HEK293T (cell line): Measurements from ENCODE around the gene HOXC4.

ENCODE experiments used
- CTCF ChIA-PET: fragments of 350-600 bp; formaldehyde crosslinking; extraction: SDS; loops from one replicate; lab custom pipeline; 2021; ENCODE audit warnings: antibody characterized with exemption, inconsistent platforms; lab: Yijun Ruan, JAX
- POLR2A ChIA-PET: fragments of 350-600 bp; formaldehyde crosslinking; extraction: SDS; loops from one replicate; lab custom pipeline; 2020; ENCODE audit warnings: antibody characterized with exemption, inconsistent platforms; lab: Yijun Ruan, JAX
- DNase-seq: peaks from one replicate; pipeline ENCODE4 v3.0.0; 2012; ENCODE audit warnings: mixed read lengths; ENCODE audit errors: extremely low spot score
- ARNT ChIP-seq: fragments of 450-650 bp; IDR thresholded peaks from 2 replicates; pipeline ENCODE4 v1.6.1; 2017; ENCODE audit warnings: mild to moderate bottlenecking
- BHLHE40 ChIP-seq: fragments of 450-650 bp; IDR thresholded peaks from 2 replicates; pipeline ENCODE4 v1.6.1; 2016; ENCODE audit warnings: mild to moderate bottlenecking, moderate library complexity, borderline replicate concordance
- CTBP1 ChIP-seq: fragments of 450-650 bp; IDR thresholded peaks from 2 replicates; pipeline ENCODE4 v1.6.1; 2016; ENCODE audit warnings: borderline replicate concordance
- ELF4 ChIP-seq: fragments of 450-650 bp; IDR thresholded peaks from 2 replicates; pipeline ENCODE4 v1.6.1; 2017; ENCODE audit warnings: antibody characterized with exemption
- FOXA1 ChIP-seq: fragments of 450-650 bp; IDR thresholded peaks from 2 replicates; pipeline ENCODE4 v1.6.1; 2016; ENCODE audit warnings: mild to moderate bottlenecking
- FOXK2 ChIP-seq: fragments of 450-650 bp; IDR thresholded peaks from 2 replicates; pipeline ENCODE4 v1.6.1; 2016; ENCODE audit warnings: mild to moderate bottlenecking
- FOXM1 ChIP-seq: fragments of 450-650 bp; IDR thresholded peaks from 2 replicates; pipeline ENCODE4 v1.6.1; 2017; ENCODE audit warnings: mild to moderate bottlenecking, borderline replicate concordance
- HDGF ChIP-seq: fragments of 450-650 bp; IDR thresholded peaks from 2 replicates; pipeline ENCODE4 v1.6.1; 2017; ENCODE audit warnings: antibody characterized with exemption, borderline replicate concordance
- L3MBTL2 ChIP-seq: fragments of 450-650 bp; conservative IDR thresholded peaks from 2 replicates; pipeline ENCODE4 v1.6.1; 2016; ENCODE audit warnings: mild to moderate bottlenecking
- LEF1 ChIP-seq: fragments of 450-650 bp; IDR thresholded peaks from 2 replicates; pipeline ENCODE4 v1.6.1; 2017; ENCODE audit warnings: mild to moderate bottlenecking, borderline replicate concordance
- NFRKB ChIP-seq: fragments of 450-650 bp; IDR thresholded peaks from 2 replicates; pipeline ENCODE4 v1.6.1; 2016; ENCODE audit warnings: mild to moderate bottlenecking, moderate library complexity
- PKNOX1 ChIP-seq: fragments of 450-650 bp; IDR thresholded peaks from 2 replicates; pipeline ENCODE4 v1.6.1; 2016
- SP1 ChIP-seq: fragments of 450-650 bp; IDR thresholded peaks from 2 replicates; pipeline ENCODE4 v1.6.1; 2017
- SUZ12 ChIP-seq: fragments of 450-650 bp; IDR thresholded peaks from 2 replicates; pipeline ENCODE4 v1.6.1; 2016; ENCODE audit warnings: mild to moderate bottlenecking
- TARDBP ChIP-seq: fragments of 450-650 bp; IDR thresholded peaks from 2 replicates; pipeline ENCODE4 v1.6.1; 2016
- ZNF384 ChIP-seq: fragments of 450-650 bp; IDR thresholded peaks from 2 replicates; pipeline ENCODE4 v1.6.1; 2016

HOXC4 gene

GRCh38 chr12:54059668-54060067, 6.0 kb downstream of the HOXC4 start:
- TF ChIP-seq FOXK2 (no peak), HDGF (no peak), ZNF384 (no peak), ELF4 (no peak), ARNT (no peak)
- ChIA-PET CTCF (interaction anchor here (0.6 to 1.7 kb wide), 4 partner anchors 11 to 195 kb away, joined by 3 to 12 read pairs (median 6); no protein-coding TSS in a partner anchor), POLR2A (interaction anchor here (0.6 to 2.9 kb wide), 8 partner anchors 14 to 103 kb away, joined by 3 to 15 read pairs (median 4); no protein-coding TSS in a partner anchor)
- DNase-seq = no peak

- POLR2A ChIA-PET = interaction anchor here (0.9 to 2.9 kb wide), 3 partner anchors 23 to 45 kb away, joined by 3 to 15 read pairs (median 3); no protein-coding TSS in a partner anchor
- CTCF ChIA-PET = interaction anchor here (1.7 kb wide), 1 partner anchor 77 kb away, joined by 5 read pairs; no protein-coding TSS in a partner anchor
- TF ChIP-seq TARDBP = no peak
- no peak for TF ChIP-seq PKNOX1
- no peak for TF ChIP-seq FOXK2
- TF ChIP-seq NFRKB = no peak
- TF ChIP-seq ELF4 = no peak
- TF ChIP-seq SP1 = no peak
- no peak for TF ChIP-seq ARNT
- no peak for TF ChIP-seq FOXA1
- TF ChIP-seq ZNF384 = no peak
- no peak for TF ChIP-seq SUZ12
- TF ChIP-seq FOXM1 = no peak
- TF ChIP-seq CTBP1 = no peak
- no peak for DNase-seq
Observed at GRCh38 chr12:54060174-54060974, 6.7 kb downstream of the HOXC4 start.

- TF ChIP-seq LEF1 = no peak
- no peak for TF ChIP-seq FOXM1
- TF ChIP-seq SUZ12 = no peak
- TF ChIP-seq NFRKB = no peak
- no peak for TF ChIP-seq ARNT
- no peak for TF ChIP-seq TARDBP
- no peak for TF ChIP-seq ZNF384
- no peak for TF ChIP-seq CTBP1
- no peak for TF ChIP-seq L3MBTL2
- TF ChIP-seq BHLHE40 = no peak
- no peak for TF ChIP-seq HDGF
- ChIA-PET POLR2A (interaction anchor here (2.9 kb wide), 1 partner anchor 23 kb away, joined by 15 read pairs; no protein-coding TSS in a partner anchor), CTCF (no interaction called here)
- no peak for DNase-seq
Observed at GRCh38 chr12:54060975-54061778, 7.5 kb downstream of the HOXC4 start.

GRCh38 chr12:54065677-54066076, 12.0 kb downstream of the HOXC4 start:
- POLR2A ChIA-PET = interaction anchor here (1.1 to 2.0 kb wide), 2 partner anchors 12 to 61 kb away, joined by 3 to 8 read pairs; partner anchors contain the start of gene HOXC4
- no peak for TF ChIP-seq ZNF384
- no peak for TF ChIP-seq NFRKB
- TF ChIP-seq SUZ12 = no peak
- TF ChIP-seq SP1 = no peak
- TF ChIP-seq PKNOX1 = no peak
- TF ChIP-seq FOXM1 = no peak
- TF ChIP-seq FOXA1 = no peak
- TF ChIP-seq L3MBTL2 = no peak
- TF ChIP-seq ELF4 = no peak
- TF ChIP-seq HDGF = no peak
- TF ChIP-seq TARDBP = no peak
- TF ChIP-seq FOXK2 = no peak
- no peak for TF ChIP-seq CTBP1
- TF ChIP-seq BHLHE40 = no peak
- TF ChIP-seq ARNT = no peak
- TF ChIP-seq LEF1 = no peak
- no peak for DNase-seq
- CTCF ChIA-PET = interaction anchor here (0.7 kb wide), 1 partner anchor 249 kb away, joined by 15 read pairs; no protein-coding TSS in a partner anchor

- POLR2A ChIA-PET = interaction anchor here (2.0 kb wide), 1 partner anchor 12 kb away, joined by 8 read pairs; the partner anchor contains the start of gene HOXC4
- no peak for TF ChIP-seq ZNF384
- no peak for TF ChIP-seq FOXM1
- TF ChIP-seq TARDBP = no peak
- TF ChIP-seq FOXA1 = no peak
- TF ChIP-seq LEF1 = no peak
- no peak for TF ChIP-seq FOXK2
- TF ChIP-seq L3MBTL2 = no peak
- TF ChIP-seq CTBP1 = no peak
- no peak for TF ChIP-seq NFRKB
- no peak for DNase-seq
- CTCF ChIA-PET = interaction anchor here (0.7 kb wide), 1 partner anchor 248 kb away, joined by 15 read pairs; no protein-coding TSS in a partner anchor
Observed at GRCh38 chr12:54066408-54066807, 12.8 kb downstream of the HOXC4 start.
